ENCODE measurements around the gene KCTD17. TPM values are rescaled to one million over a fixed set of nuclear protein-coding genes. Genes with fewer than 3 reads are reported as not detected.

KCTD17 gene
- total and polyA plus RNA-seq, 2 of the 13 experiments (the other 11 are each of a cell fraction or from before 2014, with no cell fraction given): 5.3 to 11.7 TPM

DNA sequence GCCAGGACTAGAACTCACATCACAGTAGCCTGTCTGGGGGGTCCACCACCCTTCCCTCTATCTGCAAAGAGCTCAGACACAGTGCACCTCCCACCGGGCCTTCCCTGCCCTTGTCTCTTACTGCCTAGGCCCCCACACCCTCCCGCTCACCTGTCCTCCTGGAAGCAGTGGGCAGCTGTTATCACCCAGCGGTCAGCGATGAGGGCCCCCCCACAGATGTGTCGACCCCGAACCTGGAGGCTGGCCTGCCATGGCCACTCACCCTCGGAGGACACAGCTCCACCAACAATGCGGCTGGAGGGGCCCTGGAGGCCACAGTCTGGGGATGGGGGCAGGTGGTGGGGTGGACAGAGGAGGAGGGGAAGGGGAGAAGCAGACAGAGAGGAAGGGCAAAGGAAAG is 18.8 kb downstream of the KCTD17 start:
- H3K9ac ChIP-seq (ENCODE audit: insufficient read depth, low read depth, low read length): no peak overlapping the region
- ATAC-seq (no peak), FAIRE-seq (no peak), DNase-seq (ENCODE audit: low spot score) (no peak)
- H3K27me3 ChIP-seq (ENCODE audit: control insufficient read depth in 1 of 2, insufficient read depth in 2 of 2, low read length in 2 of 2): no peaks in the 10 kb centered on the region
- H4K20me1 ChIP-seq (ENCODE audit: insufficient read depth, low read length): no peaks in the 10 kb centered on the region
- no peak overlapping the region for H3K4me3 ChIP-seq (replicated peaks in 1 of 3; ENCODE audit: insufficient read depth in 1 of 3, low read depth in 2 of 3, low read length in 3 of 3)
- peaks cover 13% of the 10 kb centered on the region; the same call in 1 of the 2 replicates for H3K4me1 ChIP-seq (ENCODE audit: insufficient read depth, low read length)
- H2AFZ ChIP-seq (ENCODE audit: low read length): no peak overlapping the region
- 51% methylated on average over 8 of the region's 8 CpGs for WGBS (ENCODE audit: low lambda C conversion rate)
- H3K36me3 ChIP-seq (replicated peaks in 1 of 2; ENCODE audit: control insufficient read depth in 1 of 2, insufficient read depth in 2 of 2, low read length in 2 of 2): no peaks in the 10 kb centered on the region
- no peak overlapping the region for H3K4me2 ChIP-seq (ENCODE audit: low read depth, low read length)
- H3K9me3 ChIP-seq (ENCODE audit: low read length): peaks cover 11% of the 10 kb centered on the region; the same call in 1 of the 2 replicates
- ChIA-PET CTCF (ENCODE audit: low intra/inter-chr PET ratio, low total read pairs) (no interaction called here), POLR2A (no interaction called here)
- H3K27ac ChIP-seq (ENCODE audit: extremely low read length, insufficient read depth, low read length): no peak overlapping the region
- TF ChIP-seq TBP (CRISPR knock-in tag; IDR thresholded peaks at IDR 0.05): no peak
- no peak for TF ChIP-seq TGIF2 (CRISPR knock-in tag; IDR thresholded peaks at IDR 0.05)
- no peak for TF ChIP-seq PCBP1 (IDR thresholded peaks at IDR 0.05; ENCODE audit: borderline replicate concordance, low read depth, low read length)
- TF ChIP-seq MEIS1 (CRISPR knock-in tag; IDR thresholded peaks at IDR 0.05; ENCODE audit: borderline replicate concordance): no peak
- no peak for TF ChIP-seq ZNF580 (CRISPR knock-in tag; IDR thresholded peaks at IDR 0.05; ENCODE audit: borderline replicate concordance, low read depth)
- no peak for TF ChIP-seq ZFP36L2 (CRISPR knock-in tag; IDR thresholded peaks at IDR 0.05)
- no peak for TF ChIP-seq ATRX (CRISPR knock-in tag; IDR thresholded peaks at IDR 0.05; ENCODE audit: borderline replicate concordance)
- TF ChIP-seq NKX3-1 (CRISPR knock-in tag; IDR thresholded peaks at IDR 0.05): no peak
- intact Hi-C loops (cut with micrococcal nuclease; ENCODE audit: unreplicated experiment): no loop called here
- in situ Hi-C loops (cut with HindIII; ENCODE audit: extremely low pct_ligation_motif_present, low pct_unique_long_range_greater_than_20kb): no loop called here
- no TSS peak for BruUV-seq (replicated peaks)
- no peaks in the 10 kb centered on the region for H3K79me2 ChIP-seq (ENCODE audit: insufficient read depth, low read length)

DNA sequence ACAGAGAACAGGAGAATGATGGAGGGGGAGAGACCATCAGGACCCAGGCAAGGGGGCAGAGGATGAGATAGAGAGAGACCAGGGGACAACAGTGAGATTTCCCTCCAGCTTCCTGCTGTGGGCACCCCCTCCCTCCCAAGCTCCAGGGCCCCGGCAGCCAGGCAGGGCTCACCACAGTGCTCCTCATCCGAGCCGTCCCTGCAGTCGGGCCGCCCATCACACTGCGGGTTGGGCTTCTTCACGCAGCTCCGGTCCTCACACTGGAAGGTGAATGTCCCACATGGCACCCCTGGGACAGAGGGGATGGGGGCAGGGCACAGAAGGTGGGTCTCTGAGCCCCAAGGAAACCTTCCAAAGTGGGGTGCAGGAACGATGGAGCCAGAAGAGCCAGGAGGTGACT is 19.2 kb downstream of the KCTD17 start:
- CTCF ChIA-PET (ENCODE audit: low intra/inter-chr PET ratio, low total read pairs): no interaction called here
- Histone ChIP-seq H3K9ac (ENCODE audit: insufficient read depth, low read depth, low read length) (no peak overlapping the region), H3K9me3 (ENCODE audit: low read length) (peaks cover 11% of the 10 kb centered on the region; the same call in 1 of the 2 replicates), H2AFZ (ENCODE audit: low read length) (no peak overlapping the region), H3K4me2 (ENCODE audit: low read depth, low read length) (no peak overlapping the region), H3K36me3 (replicated peaks in 1 of 2; ENCODE audit: control insufficient read depth in 1 of 2, insufficient read depth in 2 of 2, low read length in 2 of 2) (no peaks in the 10 kb centered on the region), H3K4me3 (replicated peaks in 1 of 3; ENCODE audit: insufficient read depth in 1 of 3, low read depth in 2 of 3, low read length in 3 of 3) (no peak overlapping the region), H3K4me1 (ENCODE audit: insufficient read depth, low read length) (peaks cover 13% of the 10 kb centered on the region; the same call in 1 of the 2 replicates), H4K20me1 (ENCODE audit: insufficient read depth, low read length) (no peaks in the 10 kb centered on the region), H3K27me3 (ENCODE audit: control insufficient read depth in 1 of 2, insufficient read depth in 2 of 2, low read length in 2 of 2) (no peaks in the 10 kb centered on the region), H3K79me2 (ENCODE audit: insufficient read depth, low read length) (no peaks in the 10 kb centered on the region), H3K27ac (ENCODE audit: extremely low read length, insufficient read depth, low read length) (no peak overlapping the region)
- in situ Hi-C loops (cut with HindIII; ENCODE audit: extremely low pct_ligation_motif_present, low pct_unique_long_range_greater_than_20kb) (no loop called here), intact Hi-C loops (cut with micrococcal nuclease; ENCODE audit: unreplicated experiment) (no loop called here)
- FAIRE-seq (no peak), ATAC-seq (no peak), DNase-seq (ENCODE audit: low spot score) (no peak)
- 47% methylated on average over 2 of the region's 9 CpGs for WGBS (ENCODE audit: low lambda C conversion rate)
- TF ChIP-seq ZNF574 (CRISPR knock-in tag; IDR thresholded peaks at IDR 0.05): no peak
- POLR2A ChIA-PET: no interaction called here
- BruUV-seq (replicated peaks): no TSS peak
